Measurements from ENCODE around the gene APOBEC3G. TPM values are rescaled to one million over a fixed set of nuclear protein-coding genes. Genes with fewer than 3 reads are reported as not detected.
"Not testable (repeated sequence)": the region's sequence is repeated elsewhere in the genome, so short reads cannot be mapped to it uniquely, and the experiment has no call there.

The APOBEC3G gene
- total RNA-seq, result 1 to 10 TPM; 6.3 to 9.4 (median 6.9) TPM
- polyA plus RNA-seq, result 6.2 TPM
- long read RNA-seq, donor 1, transcript APOBEC3G-201 (8 exons, 1,834 nt), result major isoform, 6 of 11 reads
- long read RNA-seq, donor 1, partial matches to known transcripts, result 1 of 11 reads
- long read RNA-seq, donor 1, other reads (novel, unspliced or antisense), result 2 of 11 reads
- long read RNA-seq, donor 2, partial matches to known transcripts, result 0 of 6 reads
- long read RNA-seq, donor 2, other reads (novel, unspliced or antisense), result 1 of 6 reads
- long read RNA-seq, donor 3, transcript APOBEC3G-201 (8 exons, 1,834 nt), result major isoform, 33 of 42 reads
- long read RNA-seq, donor 3, partial matches to known transcripts, result 0 of 42 reads
- long read RNA-seq, donor 3, other reads (novel, unspliced or antisense), result 7 of 42 reads
- long read RNA-seq, donor 4, partial matches to known transcripts, result 0 of 7 reads
- long read RNA-seq, donor 4, other reads (novel, unspliced or antisense), result 2 of 7 reads

DNA sequence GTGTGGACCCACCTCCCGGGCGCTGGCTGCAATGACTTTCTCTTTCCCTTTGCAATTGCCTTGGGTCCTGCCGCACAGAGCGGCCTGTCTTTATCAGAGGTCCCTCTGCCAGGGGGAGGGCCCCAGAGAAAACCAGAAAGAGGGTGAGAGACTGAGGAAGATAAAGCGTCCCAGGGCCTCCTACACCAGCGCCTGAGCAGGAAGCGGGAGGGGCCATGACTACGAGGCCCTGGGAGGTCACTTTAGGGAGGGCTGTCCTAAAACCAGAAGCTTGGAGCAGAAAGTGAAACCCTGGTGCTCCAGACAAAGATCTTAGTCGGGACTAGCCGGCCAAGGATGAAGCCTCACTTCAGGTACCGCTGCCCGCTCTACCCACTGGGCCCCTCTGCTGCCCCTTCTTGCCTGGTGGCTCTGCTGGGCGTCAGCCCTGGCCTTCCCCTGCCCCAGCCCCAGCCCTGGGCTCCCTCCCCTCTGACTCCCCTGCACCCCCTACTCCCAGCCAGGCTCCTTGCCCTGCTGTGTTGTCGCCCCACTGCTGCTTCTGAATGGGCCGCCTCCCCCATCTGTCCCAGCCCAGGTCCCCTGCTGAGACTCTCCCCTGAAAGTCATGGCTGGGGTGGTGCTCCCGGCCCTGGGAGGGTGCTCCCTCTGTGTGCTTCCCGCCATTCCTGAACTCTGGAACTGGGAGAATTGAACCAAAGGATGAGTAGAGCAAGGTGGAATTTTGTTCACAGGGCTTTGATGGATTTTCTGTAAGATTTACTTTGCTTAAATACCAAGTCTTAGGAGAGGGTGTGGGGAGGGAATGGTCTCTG lies at the start of gene APOBEC3G:
Gene APOBEC3G (plus strand): TSS at position 250 of the 815 bp plus-strand sequence. CDS start 87 bp downstream, at position 337.
- peak within 1 kb of the TSS; percentile 57 for H3K27ac ChIP-seq (ENCODE audit: low read length)

DNA sequence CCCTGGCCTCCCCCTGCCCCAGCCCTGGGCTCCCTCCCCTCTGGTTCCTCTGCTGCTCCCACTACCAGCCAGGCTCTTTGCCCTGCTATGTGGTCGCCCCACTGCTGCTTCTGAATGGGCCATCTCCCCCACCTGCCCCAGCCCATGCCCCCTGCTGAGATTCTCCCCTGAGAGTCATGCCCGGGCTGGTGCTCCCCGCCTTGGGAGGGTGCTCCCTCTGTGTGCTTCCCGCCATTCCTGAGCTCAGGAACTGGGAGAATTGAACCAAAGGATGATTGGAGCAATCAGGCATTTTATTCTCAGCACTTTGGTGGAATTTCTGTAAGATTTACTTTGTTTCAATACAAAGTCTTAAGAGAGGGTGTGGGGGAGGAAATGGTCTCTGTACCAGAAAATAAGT lies 49.4 kb upstream of the APOBEC3G start:
- ATAC-seq, result no peak
- intact Hi-C loops (cut with DNase I), result no loop called here
- 91% methylated on average over 4 of the region's 4 CpGs for WGBS
- Histone ChIP-seq H3K9me3 (ENCODE audit: control insufficient read depth, low read length) (no peaks in the 10 kb centered on the region), H3K27ac (ENCODE audit: low read length) (no peak overlapping the region), H3K27me3 (ENCODE audit: control insufficient read depth, insufficient read depth) (no peaks in the 10 kb centered on the region), H3K4me1 (ENCODE audit: control insufficient read depth, insufficient read depth, low read length) (no peaks in the 10 kb centered on the region), H3K4me3 (ENCODE audit: low read length) (no peak overlapping the region)
- DNase-seq, result peak in 1 of 3 donors; percentile 16

More for the DNA sequence above, at the start of gene APOBEC3G:
- intact Hi-C loops (cut with DNase I); H3K27me3 ChIP-seq (ENCODE audit: control insufficient read depth, insufficient read depth); H3K4me1 ChIP-seq (ENCODE audit: control insufficient read depth, insufficient read depth, low read length); H3K9me3 ChIP-seq (ENCODE audit: control insufficient read depth, low read length): not testable (repeated sequence)
- ATAC-seq (peak; percentile 91 to 97), DNase-seq (peak; percentile 68 to 85 (median 81))
- 15% methylated on average over 15 of the region's 17 CpGs for WGBS
- H3K4me3 ChIP-seq (ENCODE audit: low read length), result peak within 1 kb of the TSS; percentile 57

DNA sequence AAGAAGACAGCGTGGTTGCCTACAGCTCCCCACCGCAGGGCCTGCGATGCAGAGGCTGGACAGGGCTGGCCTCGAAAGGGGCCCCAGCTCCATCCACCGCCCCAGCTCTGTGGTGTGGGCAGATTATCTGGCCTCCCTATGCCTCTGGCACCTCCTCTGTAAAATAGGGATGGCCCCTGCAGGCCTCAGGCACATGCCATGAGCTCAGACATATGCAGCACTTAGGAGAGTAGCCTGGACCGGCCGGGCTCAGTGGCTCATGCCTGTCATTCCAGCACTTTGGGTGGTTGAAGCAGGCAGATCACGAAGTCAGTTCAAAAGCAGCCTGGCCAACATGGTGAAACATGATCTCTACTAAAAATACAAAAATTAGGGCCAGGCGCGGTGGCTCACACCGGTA lies 48.8 kb upstream of the APOBEC3G start:
- no peaks in the 10 kb centered on the region for H3K9me3 ChIP-seq (ENCODE audit: control insufficient read depth, low read length)
- peak in 1 of 3 donors; percentile 45 for DNase-seq
- intact Hi-C loops (cut with DNase I), result no loop called here
- WGBS, result 90% methylated on average over 11 of the region's 11 CpGs
- no peak overlapping the region for H3K4me3 ChIP-seq (ENCODE audit: low read length)
- no peaks in the 10 kb centered on the region for H3K27me3 ChIP-seq (ENCODE audit: control insufficient read depth, insufficient read depth)
- H3K4me1 ChIP-seq (ENCODE audit: control insufficient read depth, insufficient read depth, low read length), result no peaks in the 10 kb centered on the region
- H3K27ac ChIP-seq (ENCODE audit: low read length), result no peak overlapping the region
- no peak for ATAC-seq

DNA sequence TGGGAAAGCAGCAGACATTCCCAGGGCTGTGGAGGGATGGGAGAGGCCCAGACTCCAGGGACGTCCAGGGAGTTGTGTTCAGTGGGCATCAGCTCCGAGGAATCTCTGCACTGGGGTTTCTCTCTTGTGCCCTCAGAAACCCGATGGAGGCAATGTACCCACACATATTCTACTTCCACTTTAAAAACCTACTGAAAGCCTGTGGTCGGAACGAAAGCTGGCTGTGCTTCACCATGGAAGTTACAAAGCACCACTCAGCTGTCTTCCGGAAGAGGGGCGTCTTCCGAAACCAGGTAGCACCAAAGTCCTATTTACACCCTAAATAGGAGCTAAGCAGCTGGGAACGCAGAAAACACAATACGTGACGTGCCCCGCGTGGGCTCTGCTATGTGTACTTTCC lies 47.8 kb upstream of the APOBEC3G start:
- WGBS, result 92% methylated on average over 13 of the region's 13 CpGs
- ATAC-seq, result no peak

DNA sequence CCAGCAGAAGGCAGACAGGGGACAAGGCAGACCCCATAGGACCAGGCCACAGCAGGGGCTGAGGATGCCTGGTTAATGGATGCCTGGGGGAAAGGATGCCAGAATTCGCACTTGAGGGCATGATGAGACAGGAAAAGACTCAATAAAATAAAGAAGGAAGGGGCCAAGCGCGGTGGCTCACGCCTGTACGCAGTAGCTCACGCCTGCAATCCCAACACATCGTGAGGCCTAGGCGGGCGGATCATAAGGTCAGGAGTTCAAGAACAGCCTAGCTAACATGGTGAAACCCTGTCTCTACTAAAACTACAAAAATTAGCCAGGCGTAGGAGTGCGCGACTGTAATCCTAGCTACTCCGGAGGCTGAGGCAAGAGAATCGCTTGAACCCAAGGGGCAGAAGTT lies 46.4 kb upstream of the APOBEC3G start:
- DNase-seq, result peak in 1 of 3 donors; percentile 24
- Histone ChIP-seq H3K27ac (ENCODE audit: low read length) (no peak overlapping the region), H3K9me3 (ENCODE audit: control insufficient read depth, low read length) (no peaks in the 10 kb centered on the region), H3K27me3 (ENCODE audit: control insufficient read depth, insufficient read depth) (no peaks in the 10 kb centered on the region), H3K4me3 (ENCODE audit: low read length) (no peak overlapping the region), H3K4me1 (ENCODE audit: control insufficient read depth, insufficient read depth, low read length) (no peaks in the 10 kb centered on the region)
- ATAC-seq, result no peak
- WGBS, result 93% methylated on average over 14 of the region's 14 CpGs
- intact Hi-C loops (cut with DNase I), result no loop called here

More for the DNA sequence above, 47.8 kb upstream of the APOBEC3G start:
- Histone ChIP-seq H3K4me3 (ENCODE audit: low read length) (no peak overlapping the region), H3K27me3 (ENCODE audit: control insufficient read depth, insufficient read depth) (no peaks in the 10 kb centered on the region), H3K4me1 (ENCODE audit: control insufficient read depth, insufficient read depth, low read length) (no peaks in the 10 kb centered on the region), H3K27ac (ENCODE audit: low read length) (no peak overlapping the region), H3K9me3 (ENCODE audit: control insufficient read depth, low read length) (no peaks in the 10 kb centered on the region)
- intact Hi-C loops (cut with DNase I), result no loop called here
- peak in 1 of 3 donors; percentile 6 for DNase-seq

DNA sequence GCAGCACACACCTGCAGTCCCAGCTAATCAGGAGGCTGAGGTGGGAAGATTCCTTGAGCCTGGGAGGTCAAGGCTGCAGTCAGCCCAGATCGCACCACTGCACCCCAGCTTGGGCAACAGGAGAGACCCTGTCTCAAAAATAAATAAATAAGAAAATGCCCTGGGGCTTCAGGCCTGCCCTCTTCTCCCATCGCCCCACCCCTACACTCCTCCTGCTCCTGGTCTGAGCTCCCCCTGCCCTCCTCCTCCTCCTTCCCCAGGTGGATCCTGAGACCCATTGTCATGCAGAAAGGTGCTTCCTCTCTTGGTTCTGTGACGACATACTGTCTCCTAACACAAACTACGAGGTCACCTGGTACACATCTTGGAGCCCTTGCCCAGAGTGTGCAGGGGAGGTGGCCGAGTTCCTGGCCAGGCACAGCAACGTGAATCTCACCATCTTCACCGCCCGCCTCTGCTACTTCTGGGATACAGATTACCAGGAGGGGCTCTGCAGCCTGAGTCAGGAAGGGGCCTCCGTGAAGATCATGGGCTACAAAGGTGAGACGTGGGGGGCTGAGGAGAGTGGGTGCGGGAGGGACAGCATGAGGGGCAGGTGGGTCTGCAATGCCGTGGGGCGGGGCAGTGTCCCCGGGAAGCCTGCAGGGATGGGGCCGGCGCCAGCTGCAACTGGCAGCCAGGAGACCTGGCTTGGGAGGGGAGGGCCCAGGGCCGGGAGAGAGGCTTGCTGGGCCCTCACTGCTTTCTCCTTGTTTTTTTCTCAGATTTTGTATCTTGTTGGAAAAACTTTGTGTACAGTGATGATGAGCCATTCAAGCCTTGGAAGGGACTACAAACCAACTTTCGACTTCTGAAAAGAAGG lies 45.4 kb upstream of the APOBEC3G start:
- WGBS, result 67% methylated on average over 17 of the region's 18 CpGs
- H3K9me3 ChIP-seq (ENCODE audit: control insufficient read depth, low read length); H3K4me3 ChIP-seq (ENCODE audit: low read length); H3K27ac ChIP-seq (ENCODE audit: low read length); ATAC-seq; H3K4me1 ChIP-seq (ENCODE audit: control insufficient read depth, insufficient read depth, low read length); intact Hi-C loops (cut with DNase I); H3K27me3 ChIP-seq (ENCODE audit: control insufficient read depth, insufficient read depth): not testable (repeated sequence)
- peak in 1 of 3 donors; percentile 41 for DNase-seq

DNA sequence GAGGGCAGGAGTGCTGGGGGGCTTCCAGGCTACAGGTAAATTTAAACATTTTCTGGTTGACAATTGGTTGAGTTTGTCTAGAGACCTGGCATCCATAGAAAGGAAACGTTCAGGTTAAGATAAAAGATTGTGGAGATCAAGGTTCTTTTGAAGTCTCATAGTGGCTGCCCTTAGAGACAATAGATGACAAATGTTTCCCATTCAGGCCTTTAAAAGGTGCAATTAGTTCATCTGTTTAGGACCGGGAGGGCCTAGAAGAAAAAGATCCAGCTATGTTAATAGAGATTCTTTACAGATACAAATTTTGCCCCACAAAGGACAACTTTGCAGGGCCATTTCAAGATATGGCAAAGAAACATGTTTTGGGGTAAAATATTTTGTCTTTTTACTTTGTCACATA lies 40.0 kb upstream of the APOBEC3G start:
- H3K27me3 ChIP-seq (ENCODE audit: control insufficient read depth, insufficient read depth); H3K9me3 ChIP-seq (ENCODE audit: control insufficient read depth, low read length); DNase-seq; intact Hi-C loops (cut with DNase I); H3K4me3 ChIP-seq (ENCODE audit: low read length); H3K27ac ChIP-seq (ENCODE audit: low read length); ATAC-seq; H3K4me1 ChIP-seq (ENCODE audit: control insufficient read depth, insufficient read depth, low read length): not testable (repeated sequence)
- WGBS, result 52% methylated on average over 2 of the region's 2 CpGs

DNA sequence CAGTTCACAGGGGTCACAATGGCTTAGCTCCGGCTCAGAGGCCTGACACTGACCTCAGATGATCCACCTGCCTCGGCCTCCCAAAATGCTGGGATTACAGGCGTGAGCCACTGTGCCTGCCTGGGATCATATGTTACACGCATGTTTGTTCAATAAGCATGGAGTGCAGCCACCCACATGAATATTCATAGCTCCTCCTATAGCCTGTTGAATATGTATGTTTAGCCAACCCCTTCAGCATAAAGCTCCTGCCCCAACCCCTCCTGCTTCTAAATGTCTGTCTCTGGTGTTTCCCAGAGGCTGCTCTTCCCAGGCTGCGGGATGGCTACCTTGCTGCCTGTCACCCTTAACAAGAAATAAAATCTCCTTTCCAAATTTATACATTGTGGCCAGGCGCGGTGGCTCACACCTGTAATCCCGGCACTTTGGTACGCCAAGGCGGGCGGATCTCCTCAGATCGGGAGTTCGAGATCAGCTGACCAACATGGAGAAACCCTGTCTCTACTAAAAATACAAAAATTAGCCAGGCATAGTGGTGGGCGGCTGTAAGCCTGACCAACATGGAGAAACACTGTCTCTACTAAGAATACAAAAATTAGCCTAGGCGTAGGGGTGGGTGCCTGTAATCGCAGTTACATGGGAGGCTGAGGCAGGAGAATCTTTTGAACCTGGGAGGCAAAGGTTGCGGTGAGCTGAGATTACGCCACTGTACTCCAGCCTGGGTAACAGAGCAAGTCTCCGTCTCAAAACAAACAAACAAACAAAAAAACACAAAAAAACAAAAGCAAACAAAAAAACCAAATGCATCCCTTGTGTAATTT lies 37.6 kb upstream of the APOBEC3G start:
- no peak overlapping the region for H3K4me3 ChIP-seq (ENCODE audit: low read length)
- H3K9me3 ChIP-seq (ENCODE audit: control insufficient read depth, low read length), result no peaks in the 10 kb centered on the region
- peaks cover 2% of the 10 kb centered on the region for H3K4me1 ChIP-seq (ENCODE audit: control insufficient read depth, insufficient read depth, low read length)
- DNase-seq (no peak), ATAC-seq (no peak)
- H3K27me3 ChIP-seq (ENCODE audit: control insufficient read depth, insufficient read depth), result no peaks in the 10 kb centered on the region
- no peak overlapping the region for H3K27ac ChIP-seq (ENCODE audit: low read length)
- intact Hi-C loops (cut with DNase I), result no loop called here
- WGBS, result 91% methylated on average over 19 of the region's 19 CpGs

DNA sequence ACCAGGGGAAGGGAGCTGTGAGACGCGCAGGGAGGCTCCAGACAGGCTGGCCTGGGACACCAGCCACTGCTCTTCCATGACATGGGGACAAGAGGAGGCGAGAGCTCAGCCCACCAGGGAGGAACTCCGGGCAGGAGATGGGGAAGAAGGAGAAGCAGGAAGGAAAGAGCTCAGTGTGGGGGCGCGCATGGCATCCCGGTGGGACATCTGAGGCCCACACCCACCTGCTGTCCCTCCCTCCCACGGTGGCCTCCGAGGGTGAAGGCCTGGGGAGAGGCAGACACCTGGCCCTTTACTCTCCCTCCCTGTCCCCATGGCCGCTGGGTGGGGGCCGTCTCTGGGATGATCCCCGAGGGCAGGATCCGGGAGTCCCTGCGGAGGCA lies 36.9 kb upstream of the APOBEC3G start:
- H3K9me3 ChIP-seq (ENCODE audit: control insufficient read depth, low read length); H3K4me3 ChIP-seq (ENCODE audit: low read length); H3K27ac ChIP-seq (ENCODE audit: low read length); H3K27me3 ChIP-seq (ENCODE audit: control insufficient read depth, insufficient read depth); ATAC-seq; H3K4me1 ChIP-seq (ENCODE audit: control insufficient read depth, insufficient read depth, low read length); DNase-seq; intact Hi-C loops (cut with DNase I): not testable (repeated sequence)
- WGBS, result 16% methylated on average over 11 of the region's 14 CpGs
